HG02642 (cell line): Measurements from ENCODE around the gene SLC26A6.

Experiments
- ATAC-seq: cut with Tn5 transposase; IDR thresholded peaks from one replicate; pipeline ENCODE4 v1.9.1; 2021; ENCODE audit warnings: mild to moderate bottlenecking; ENCODE audit not compliant: unreplicated experiment, poor library complexity

SLC26A6 gene

DNA sequence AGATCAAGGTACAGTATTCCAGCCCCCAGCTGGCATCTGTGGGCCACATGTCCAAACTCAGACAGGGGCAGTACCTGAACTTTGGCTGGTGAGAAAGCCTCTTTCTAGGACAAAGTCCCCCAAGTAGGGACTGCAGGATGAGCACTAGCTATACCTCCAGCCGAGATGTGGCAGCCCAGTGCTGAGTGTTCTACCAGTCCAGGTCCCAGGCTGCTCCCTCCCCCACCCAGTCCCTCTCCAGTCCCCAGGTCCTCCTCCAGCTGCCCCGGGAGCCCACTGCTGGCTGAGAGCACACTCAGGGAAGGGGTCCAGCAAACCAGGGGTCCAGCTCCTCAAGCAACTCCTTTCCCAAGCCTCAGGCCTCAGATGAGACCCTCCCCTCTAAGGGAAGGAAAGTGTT lies 1.5 kb downstream of the SLC26A6 start:
- ATAC-seq: no peak

DNA sequence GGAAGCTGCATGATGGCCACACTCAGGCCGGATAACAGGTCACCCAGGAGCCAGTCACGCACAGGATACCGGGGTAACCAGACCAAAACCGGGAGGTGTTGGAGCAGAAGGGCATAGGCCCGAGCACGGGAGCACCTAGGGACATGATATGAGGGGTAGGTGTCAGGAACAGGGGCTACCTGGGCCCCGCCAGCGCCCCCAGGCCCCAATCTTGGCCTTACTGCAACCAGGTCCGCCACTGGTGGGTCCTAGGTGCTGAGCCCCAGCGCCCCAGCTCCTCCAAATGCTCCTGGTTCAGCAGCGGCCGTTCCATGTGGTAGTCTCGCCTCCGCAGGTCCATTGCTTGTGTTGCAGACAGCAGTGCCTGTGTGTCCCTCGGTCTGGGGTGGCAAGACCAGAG lies 2.0 kb downstream of the SLC26A6 start:
- no peak for ATAC-seq

DNA sequence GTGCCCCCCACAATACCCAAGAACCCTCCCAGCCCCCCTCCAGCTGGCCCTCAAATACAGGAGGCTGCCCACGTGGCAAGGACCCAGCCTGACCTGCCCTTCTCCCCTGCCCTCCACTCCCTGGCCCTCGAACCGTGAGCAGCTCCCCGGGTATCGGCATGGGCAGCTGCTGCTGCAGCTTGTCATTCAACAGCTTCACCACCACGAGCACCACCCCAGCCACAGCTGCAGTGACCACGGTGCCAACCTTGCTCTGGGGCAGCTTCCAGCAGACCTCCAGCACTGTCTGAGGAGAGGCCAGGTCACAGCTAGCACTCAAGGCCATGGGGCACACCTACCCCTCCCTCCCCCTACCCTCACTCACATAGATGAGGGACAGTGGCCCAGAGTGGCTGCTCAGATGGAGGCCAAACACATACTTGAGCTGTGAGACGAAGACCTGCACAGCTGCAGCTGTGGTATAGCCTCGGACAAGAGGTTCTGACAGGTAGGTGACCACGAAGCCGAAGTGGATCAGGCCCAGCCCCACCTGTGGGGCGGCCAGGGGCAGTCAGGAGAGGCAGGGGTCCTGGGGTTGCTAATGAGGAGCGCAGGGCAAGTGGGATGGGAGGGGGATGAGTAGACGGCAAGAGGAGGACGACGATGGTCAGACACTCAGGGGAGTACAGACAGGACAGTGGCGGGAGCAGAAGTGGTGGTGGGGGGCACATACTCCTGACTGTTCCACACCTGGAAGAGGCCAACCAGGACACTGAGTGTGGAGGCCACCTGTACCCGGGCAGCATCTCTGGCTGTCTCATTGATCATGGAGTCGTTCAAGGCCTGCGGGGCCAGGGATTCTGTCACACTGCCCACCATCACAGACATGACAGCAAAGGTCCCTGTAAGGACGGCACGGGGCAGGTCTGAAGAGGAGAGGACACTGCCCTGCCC lies 3.5 kb downstream of the SLC26A6 start:
- ATAC-seq: no peak

DNA sequence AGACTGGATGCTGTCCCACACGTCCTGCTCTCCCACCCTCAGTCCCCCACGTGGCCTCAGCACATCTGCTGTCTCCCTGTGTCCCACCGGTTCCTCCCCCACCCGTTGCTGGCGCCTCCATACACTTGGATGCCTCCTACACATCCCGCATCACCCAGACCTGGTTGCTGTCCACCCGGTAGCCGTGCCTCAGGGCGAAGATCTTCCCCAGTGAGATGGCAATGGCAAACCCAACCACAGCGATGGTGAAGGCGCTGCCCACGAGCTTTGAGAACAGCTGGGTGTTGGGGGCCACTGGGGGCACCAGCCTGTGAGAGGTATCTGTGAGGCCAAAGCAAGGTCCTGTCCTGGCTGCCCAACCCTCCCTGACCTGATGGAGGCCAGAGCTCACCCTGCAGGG lies 4.4 kb downstream of the SLC26A6 start:
- ATAC-seq: no peak

DNA sequence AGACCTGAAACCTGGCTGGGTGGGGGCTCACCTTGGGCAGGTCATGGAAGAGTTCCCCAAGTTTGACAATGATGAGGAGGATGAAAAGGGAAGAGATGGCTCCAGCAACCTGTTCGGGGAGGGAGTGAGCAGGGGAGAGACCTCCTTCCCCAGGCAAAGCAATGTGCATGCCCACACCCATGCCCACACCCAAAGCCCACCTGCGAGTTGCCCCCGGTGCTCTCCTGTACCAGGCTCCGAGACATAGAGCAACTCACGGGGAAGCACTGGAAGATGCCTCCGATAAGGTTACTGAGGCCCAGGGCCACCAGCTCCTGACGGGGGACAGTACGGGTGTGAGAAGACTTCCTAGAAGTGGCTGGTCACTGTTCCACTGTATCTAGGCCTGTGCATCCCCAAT lies 4.9 kb downstream of the SLC26A6 start:
- ATAC-seq: no peak

DNA sequence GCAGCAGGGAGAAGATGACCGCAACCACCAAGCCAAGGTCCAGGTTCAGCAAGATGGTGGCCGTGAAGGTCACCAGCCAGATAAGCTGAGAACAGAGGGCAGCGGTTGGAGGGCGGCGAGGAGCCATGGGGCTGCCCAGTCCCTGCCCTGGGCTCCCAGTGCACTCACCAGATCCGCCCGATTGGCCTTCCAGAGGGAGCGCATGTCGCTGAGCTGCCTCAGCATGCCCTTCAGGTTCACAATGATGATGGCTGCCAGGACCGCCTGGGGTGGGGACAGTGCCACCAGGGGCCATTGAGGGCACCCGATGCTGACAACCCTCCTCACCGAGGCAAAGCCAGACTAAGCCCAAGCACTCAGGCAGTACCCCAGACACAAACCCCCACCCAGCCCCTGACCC lies 5.4 kb downstream of the SLC26A6 start:
- no peak for ATAC-seq

DNA sequence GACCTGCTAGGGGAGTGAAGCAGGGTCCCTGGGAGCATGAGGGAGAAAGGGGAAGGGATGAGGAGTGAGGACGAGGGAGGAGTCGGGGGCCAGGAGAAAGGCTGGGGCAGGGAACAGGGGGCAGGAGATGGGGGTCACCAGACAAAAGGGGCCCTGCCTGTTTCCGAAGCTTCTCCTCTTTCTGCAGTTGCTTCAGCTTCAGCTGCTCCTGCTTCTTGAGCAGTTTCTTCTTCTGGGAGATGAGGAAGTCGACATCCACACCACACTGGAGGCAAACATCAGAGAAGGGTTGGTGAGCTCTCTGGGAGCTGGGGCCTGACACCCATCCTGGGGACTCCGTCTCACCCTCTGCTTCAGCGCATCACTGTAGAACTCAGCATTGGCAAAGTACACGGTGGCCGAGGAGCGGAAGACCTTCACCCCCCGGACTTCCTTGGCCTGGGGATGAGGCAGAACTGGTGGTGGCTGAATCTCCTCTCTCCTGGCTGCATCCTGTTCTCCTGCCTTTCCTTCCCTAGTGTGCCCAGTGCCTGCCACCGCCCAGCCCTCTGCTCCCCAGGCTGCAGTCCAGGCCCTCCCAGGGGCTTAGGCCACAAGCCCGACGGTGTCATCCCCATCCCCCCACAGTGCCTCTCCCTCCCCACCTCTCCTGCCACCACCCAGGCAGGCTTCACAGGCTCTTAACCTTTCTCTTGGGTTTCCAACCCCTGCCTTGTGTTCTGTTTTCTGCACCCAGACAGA lies 6.8 kb downstream of the SLC26A6 start:
- ATAC-seq: no peak

DNA sequence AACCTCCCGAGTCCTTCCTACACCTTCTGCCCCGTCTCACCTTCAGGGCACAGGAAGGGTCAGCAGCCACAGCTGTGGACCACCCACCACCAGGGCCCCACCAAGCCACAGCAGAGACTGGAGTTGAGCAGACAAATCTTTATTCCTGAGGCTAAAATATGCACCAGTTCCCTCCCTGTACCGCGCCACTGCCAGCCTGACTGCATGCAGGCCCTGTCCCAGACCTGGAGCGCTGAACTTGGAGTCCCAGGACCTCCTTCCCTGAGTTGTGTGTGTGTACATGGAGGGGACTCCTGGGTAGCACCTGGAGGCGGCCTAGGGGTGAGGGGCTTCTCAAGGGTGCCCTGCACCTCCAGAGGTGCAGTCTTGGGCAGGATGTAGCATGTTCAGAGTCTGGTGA lies 9.7 kb downstream of the SLC26A6 start:
- no peak for ATAC-seq

DNA sequence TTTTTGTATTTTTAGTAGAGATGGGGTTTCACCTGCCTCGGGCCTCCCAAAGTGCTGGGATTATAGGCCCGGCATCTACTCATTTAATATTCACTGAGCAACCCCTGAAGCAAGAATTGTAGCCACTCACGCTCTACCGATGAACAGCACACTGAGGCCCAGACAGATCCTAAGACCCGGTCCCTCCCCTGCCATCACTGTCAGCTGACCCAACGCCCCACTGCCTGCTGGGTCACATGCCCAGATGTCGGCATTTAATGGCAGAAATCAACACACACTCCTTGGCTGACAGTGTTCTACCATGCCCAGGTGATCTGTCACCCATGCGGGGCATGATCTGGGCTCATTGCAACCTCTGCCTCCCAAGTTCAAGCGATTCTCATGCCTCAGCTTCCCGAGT lies 10.5 kb downstream of the SLC26A6 start:
- ATAC-seq: no peak

DNA sequence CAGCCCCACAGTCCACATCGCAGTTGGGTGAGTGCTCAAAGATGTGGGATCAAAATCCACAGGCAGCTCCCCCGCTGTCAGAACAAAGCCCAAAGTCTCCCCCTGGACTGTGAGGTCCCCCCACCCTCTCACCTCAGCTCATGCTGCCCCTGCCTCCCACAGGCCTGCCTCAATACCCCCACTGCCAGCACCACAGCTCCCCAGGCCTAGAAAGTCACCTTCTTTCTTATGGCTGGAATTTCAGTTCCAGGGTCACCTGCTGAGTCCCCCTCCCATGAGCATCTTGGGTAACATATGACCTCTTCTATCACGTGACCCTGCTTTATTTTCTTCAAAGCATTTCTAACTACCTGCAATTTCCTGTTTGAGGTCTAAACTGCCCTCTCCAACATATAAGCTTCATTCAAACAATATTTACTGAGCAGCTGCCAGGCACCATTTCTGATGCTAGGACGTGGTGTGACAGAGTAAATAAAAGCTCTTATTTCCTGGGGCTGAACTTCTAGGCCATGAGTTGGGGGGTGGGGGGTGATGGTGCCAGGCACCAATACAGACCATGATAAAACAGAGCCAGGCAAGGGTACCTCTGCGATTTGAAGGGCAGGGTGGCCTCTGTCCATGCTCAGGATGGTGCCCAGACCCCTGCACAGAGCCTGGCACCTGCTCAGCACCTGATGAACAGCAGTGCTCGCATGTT lies 11.3 kb downstream of the SLC26A6 start:
- no peak for ATAC-seq

DNA sequence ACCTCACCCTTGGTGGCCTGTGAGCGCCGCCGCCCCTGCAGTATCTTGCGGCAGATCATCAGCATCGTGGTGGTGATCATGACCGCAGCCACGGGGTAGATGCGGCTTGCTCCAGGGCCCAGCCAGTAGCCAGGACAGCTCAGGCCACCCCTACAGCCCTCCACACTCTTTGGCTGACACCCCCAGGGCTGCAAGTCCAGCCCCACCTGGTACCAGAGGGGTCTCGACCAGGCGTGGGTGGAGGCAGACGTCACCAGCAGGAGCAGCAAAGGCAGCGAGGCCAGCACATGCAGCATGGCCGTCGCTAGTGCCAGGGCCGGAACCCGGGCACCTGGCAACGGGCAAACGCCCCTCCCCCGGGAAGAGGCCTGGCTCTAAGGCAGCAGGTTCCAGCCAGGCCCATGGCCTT lies 13.8 kb downstream of the SLC26A6 start, which contains the start of gene TMEM89:
Gene TMEM89, minus strand, starts transcription at position 309 of the 409 bp plus-strand sequence. Its CDS starts 13 bp downstream, at position 296.
- ATAC-seq: no peak

DNA sequence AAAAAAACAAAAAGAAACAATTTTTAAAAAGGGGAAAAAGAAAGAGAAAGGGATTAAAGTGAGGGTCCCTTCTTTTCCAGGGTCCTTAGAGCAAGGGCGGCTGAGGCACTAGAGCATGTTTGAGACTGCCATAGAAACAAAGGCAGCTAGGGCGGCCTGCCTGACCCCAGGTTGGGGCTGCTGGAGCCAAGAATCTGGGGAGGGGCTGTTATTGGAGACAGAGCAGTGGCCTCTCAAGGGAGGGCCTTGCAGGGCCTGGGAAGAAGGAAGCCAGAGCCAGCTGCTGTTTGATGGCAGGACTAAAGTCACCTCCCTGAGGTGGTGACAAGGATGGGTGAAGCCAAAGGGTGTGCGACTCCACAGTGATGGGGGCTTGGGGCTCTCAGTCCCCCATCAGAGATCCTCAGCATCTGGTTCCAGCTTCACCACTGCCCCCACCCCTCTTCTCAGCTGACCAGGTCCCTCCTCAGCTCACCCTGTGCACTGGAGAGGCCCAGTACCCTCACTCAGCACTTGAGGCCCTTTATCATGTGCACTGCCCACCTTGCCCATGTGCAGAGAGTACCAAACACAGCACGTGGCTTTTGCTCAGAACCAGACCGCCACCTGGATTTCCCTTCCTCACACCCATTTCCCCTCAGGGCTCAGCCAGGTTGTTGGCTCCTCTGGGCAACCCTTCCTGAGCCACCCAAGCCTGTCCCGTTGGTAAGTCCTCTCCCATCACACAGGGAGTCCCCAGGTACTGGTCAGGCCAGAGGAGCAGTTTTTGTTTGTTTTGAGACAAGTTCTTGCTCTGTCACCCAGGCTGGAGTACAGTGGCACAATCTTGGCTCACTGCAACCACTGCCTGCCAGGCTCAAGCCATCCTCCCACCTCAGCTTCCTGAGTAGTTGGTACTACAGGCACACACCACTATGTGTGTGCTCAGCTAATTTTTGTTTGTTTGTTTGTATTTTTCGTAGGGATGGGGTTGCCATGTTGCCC lies 15.4 kb downstream of the SLC26A6 start:
- no peak for ATAC-seq

DNA sequence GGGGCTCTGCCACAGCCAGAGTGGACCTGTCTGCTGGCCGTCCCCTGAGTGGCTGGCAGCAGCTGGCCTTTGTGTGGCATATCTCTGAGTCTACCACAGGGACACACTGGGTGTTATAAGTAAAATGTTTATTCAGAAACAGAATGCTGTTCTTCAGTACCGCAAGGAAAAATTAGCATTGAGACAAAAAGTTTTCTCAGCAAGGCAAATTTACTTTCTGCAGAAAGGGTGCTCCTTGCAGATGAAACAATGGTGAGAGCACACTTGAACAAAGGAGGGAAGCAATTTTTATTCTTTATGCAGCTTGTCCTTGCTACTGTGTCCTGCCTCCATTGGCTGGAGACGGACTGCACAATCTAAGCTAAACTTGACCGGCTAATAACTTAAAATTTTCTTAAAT lies 17.7 kb downstream of the SLC26A6 start:
- ATAC-seq: no peak

DNA sequence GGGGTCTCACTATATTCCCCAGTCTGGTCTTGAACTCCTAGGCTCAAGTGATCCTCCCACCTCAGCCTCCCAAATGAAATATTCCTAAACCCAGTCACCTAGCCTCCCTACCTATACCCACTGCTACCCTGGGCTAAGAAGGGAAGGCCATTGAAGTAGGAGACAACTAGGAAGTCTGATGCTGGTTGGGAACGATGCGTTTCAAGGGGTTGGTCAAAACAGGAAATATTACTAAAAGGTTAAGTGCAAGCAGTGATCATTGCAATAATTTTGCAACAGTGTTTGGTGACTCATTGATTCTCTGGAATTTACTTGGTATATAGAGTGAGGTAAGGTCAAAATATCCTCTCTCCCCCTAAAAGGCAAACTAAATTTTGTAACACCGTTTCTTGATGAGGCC lies 21.2 kb downstream of the SLC26A6 start:
- ATAC-seq: no peak

DNA sequence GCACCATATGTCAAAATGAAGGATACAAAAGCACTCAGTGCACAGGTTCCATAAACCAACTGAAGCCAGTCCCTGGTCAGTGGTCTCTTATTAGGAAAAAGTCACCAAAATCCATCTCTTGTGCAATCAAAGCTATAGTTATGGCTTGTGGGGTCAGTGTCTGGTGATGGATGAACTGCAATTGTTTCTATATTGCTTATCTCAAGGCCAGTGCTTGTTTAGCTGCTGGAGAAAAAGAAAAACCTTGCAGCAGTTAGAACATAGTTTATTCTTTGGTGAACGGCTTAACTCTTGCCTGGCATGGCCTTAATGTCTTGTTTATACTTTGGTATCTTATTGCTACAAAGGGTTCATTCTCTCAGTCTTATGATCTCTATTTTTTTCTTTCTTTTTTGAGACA lies 23.0 kb downstream of the SLC26A6 start:
- no peak for ATAC-seq

DNA sequence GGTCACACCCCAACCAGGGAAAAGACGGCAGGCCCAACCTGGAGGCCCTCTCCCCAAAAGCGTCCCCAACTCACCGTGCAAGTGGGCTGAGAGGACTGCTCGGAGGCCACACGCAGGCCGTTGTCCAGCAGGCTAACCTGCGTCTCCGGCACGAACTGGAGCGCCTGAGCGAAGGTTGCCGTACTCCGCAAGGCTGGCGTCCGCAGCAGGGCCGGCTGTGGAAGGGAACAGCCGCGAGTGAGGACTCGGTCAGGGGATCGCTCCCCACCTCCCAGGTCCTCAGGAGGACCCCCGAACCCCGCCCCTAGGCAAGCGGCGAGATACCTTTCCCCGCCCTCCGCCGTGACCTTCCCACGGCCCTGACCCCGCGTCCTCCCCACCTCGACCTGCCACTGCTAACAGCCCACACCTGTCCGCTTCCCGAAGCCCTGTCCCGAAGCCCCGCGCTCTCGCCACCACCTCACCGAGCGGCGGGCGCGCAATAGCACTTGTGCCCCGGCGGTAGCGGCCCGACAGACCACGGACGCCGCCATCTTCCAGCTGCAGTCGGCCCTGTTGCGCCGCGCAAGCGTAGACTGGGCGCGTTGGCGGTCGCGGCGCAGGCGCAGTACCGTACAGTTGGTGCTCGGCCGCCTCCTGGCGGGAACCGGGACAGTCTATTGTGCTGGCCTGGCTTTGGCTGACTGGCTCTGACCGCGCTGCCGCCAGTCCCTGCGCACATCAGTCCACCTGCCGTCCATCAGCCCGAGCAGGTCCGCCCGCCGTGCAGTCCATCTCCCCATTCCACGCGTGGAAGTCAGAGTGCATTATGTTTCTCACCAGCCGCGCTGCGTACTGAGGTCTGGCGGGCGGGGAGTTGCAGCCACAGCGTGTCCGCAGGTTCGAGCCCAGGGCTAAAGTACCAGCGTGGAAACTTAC lies 25.9 kb downstream of the SLC26A6 start, which contains the start of gene UQCRC1:
Gene UQCRC1, minus strand, starts transcription at position 559 of the 918 bp plus-strand sequence. Its CDS starts 26 bp downstream, at position 533.
- peak; percentile 96 for ATAC-seq

DNA sequence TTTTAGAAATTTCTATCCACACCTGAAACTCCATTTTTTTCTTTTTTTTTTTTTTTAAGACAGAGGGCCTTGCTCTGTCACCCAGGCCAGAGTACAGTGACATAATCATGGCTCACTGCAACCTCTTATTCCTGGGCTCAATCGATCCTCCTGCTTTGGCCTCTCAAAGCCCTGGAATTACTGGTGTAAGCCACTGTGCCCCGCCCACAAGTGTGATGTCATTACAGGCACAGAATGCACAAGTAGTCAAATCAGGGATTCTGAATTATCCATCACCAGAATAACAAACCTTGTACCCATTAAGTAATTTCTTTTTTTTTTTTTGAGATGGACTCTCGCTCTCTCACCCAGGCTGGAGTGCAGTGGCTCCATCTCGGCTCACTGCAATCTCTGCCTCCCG lies 27.7 kb downstream of the SLC26A6 start:
- no peak for ATAC-seq

DNA sequence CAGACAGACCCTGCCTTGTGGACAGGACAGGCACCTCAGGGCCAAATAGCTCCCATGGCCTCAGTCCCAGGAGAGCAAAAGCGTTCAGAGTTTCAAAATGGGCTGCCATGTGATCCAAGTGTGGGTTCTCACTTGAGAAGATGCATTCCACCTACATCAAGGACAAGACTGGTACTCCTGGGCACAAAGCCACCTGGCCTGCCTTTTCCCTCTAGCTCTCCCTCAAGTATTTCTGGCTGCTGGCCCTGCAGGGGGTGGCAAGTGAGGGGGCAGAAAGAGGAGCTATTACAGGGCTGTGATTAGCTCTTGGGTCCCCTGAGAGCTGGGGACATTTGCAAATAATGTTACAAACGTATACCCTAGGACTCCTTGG lies 33.7 kb downstream of the SLC26A6 start:
- no peak for ATAC-seq
